SJSA1 (cell line): ENCODE measurements around the gene EML6. TPM values are rescaled to one million over a fixed set of nuclear protein-coding genes. Genes with fewer than 3 reads are reported as not detected.

ENCODE experiments used
- DNase-seq, 2 experiments: peaks; one replicate each; pipeline ENCODE4 v3.0.0-alpha.2; 2015 to 2020; ENCODE audit warnings: low spot score in 2 of 2, low read depth in 1 of 2
- H3K27ac ChIP-seq: fragments of 250-450 bp; sonication (Bioruptor Pico); 2 replicates; pipeline ENCODE4 v1.5.1; 2020; ENCODE audit warnings: mild to moderate bottlenecking, moderate library complexity
- H3K27me3 ChIP-seq: fragments of 250-450 bp; sonication (Bioruptor Pico); replicated peaks from 2 replicates; pipeline ENCODE4 v1.5.1; 2020; ENCODE audit warnings: mild to moderate bottlenecking, moderate library complexity
- H3K36me3 ChIP-seq: fragments of 250-450 bp; sonication (Bioruptor Pico); 2 replicates; pipeline ENCODE4 v1.5.1; 2020; ENCODE audit warnings: mild to moderate bottlenecking
- H3K4me1 ChIP-seq: fragments of 250-450 bp; sonication (Bioruptor Pico); replicated peaks from 2 replicates; pipeline ENCODE4 v1.6.1; 2021; ENCODE audit warnings: mild to moderate bottlenecking
- H3K4me3 ChIP-seq: fragments of 250-450 bp; sonication (Bioruptor Pico); 2 replicates; pipeline ENCODE4 v1.5.1; 2020; ENCODE audit warnings: mild to moderate bottlenecking
- H3K9me3 ChIP-seq: fragments of 250-450 bp; sonication (Bioruptor Pico); replicated peaks from 2 replicates; pipeline ENCODE4 v1.5.1; 2020; ENCODE audit warnings: mild to moderate bottlenecking
- total RNA-seq: library from RNA; depleted of rRNA; stranded (reverse); fragments of >200 nt; shearing (Covaris generic); gene quantifications from 2 replicates; pipeline ENCODE4 v1.2.3, GENCODE V29; 2014

EML6 gene
- total RNA-seq, 1 experiment from 2014 or later = 1.3 TPM

DNA sequence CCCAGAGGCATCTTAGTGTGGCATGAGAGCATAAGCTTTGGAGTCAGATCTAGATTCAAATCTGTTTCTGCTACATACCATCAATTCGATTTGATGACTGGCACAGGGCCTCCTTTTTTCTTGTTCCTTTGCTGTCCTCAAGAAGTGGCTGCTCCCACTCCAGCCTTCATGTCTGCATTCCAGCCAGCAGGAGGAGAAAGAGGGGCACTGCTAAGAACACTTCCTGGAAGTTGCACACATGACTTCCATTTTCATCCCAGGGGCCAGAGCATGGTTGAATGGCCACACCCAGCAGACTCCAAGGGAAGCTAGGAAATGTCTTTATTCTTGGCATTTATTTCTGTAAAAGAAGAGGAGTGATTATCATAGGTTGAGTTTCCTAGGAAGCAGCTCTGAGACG, 50.4 kb downstream of the EML6 start:
- no peaks in the 10 kb centered on the region for H3K36me3 ChIP-seq
- H3K4me3 ChIP-seq = no peak overlapping the region
- no peak for DNase-seq
- no peak overlapping the region for H3K27ac ChIP-seq
- no peaks in the 10 kb centered on the region; the same call in 1 of the 2 replicates for H3K9me3 ChIP-seq
- H3K27me3 ChIP-seq = no peaks in the 10 kb centered on the region
- H3K4me1 ChIP-seq = peaks cover 26% of the 10 kb centered on the region

DNA sequence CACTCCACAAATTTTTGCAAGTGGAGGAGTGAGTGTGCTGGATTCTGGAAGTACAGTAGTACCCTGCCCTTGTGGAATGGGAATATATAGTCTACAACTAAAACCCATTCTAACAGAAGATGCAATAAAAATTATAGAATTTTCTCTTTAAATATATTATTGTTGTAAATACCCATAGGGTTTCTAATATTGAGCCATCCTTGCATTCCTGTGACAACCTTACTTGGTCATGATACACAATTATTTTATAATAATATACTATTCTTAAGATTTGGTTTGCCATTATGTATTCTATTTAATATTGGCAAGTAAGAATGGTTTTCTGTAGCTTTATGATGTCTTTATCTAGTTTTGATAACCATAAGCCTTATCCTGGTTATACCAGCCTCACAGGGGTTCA, 52.2 kb downstream of the EML6 start:
- H3K9me3 ChIP-seq = no peaks in the 10 kb centered on the region; the same call in 1 of the 2 replicates
- peaks cover 23% of the 10 kb centered on the region for H3K4me1 ChIP-seq
- no peak overlapping the region for H3K4me3 ChIP-seq
- H3K27ac ChIP-seq = no peak overlapping the region
- no peaks in the 10 kb centered on the region for H3K36me3 ChIP-seq
- DNase-seq = no peak
- no peaks in the 10 kb centered on the region for H3K27me3 ChIP-seq

DNA sequence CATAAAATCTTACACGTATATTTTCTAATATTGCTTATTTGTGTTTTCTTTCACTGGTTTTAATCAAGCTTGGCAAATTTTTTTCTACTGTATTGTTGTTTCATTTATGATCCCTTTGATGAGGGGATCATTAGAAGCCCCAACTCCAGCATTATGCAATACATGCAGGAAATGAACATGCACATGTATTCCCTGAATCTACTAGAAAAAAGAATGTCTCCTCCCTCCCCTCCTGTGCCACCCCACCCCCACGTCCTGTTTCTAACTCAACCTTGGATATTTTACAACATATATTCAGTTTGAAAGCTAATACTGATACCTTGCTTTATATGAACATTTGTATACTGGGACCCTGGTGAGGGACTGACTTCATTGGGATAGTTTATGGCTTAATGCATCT, 53.0 kb downstream of the EML6 start:
- H3K4me3 ChIP-seq = no peak overlapping the region
- H3K36me3 ChIP-seq = no peaks in the 10 kb centered on the region
- H3K4me1 ChIP-seq = peaks cover 15% of the 10 kb centered on the region
- no peaks in the 10 kb centered on the region; the same call in 1 of the 2 replicates for H3K9me3 ChIP-seq
- H3K27ac ChIP-seq = no peak overlapping the region
- no peaks in the 10 kb centered on the region for H3K27me3 ChIP-seq
- no peak for DNase-seq

DNA sequence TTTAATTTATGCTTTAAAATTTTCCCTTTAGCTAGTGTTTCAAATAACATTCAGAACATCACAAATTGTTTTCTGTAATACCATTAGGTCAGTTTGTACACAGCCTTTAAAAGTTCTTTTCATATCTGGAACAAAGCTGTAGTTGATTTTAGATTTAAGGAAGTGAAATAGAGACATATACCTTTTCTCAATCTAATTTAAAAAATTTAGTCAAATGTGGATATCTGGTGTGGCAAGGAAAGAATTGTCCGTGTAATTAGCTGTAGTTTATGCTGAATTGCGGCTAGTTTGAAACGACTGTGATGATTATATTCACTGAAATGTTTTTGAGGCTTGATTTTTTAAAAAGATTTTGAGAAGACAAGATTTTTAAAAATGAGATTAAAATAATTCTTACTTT, 59.9 kb downstream of the EML6 start:
- Histone ChIP-seq H3K4me3 (no peak overlapping the region), H3K4me1 (no peaks in the 10 kb centered on the region), H3K9me3 (no peaks in the 10 kb centered on the region), H3K27me3 (no peaks in the 10 kb centered on the region; the same call in 1 of the 2 replicates), H3K27ac (no peak overlapping the region), H3K36me3 (no peaks in the 10 kb centered on the region)
- no peak for DNase-seq

DNA sequence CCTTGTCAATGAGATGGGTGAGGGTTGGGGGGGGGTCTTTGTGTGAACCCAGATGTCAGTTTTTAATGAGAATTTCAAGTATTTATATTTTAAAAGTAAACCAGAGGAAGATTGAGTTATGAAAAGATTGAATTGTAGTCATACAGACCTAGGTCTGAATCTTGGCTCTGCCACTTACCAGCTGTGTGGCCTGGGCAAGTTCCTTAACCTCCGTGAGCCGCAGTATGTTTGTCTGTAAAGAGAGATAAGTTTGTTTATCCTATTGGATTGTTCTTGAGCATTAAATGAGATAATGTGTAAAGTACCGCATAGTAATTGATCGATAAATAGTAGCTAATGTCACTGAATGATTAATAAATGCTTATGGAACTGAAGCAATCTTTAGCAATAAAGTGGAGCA, 63.8 kb downstream of the EML6 start:
- Histone ChIP-seq H3K4me3 (no peak overlapping the region), H3K4me1 (no peaks in the 10 kb centered on the region), H3K36me3 (no peaks in the 10 kb centered on the region), H3K27ac (no peak overlapping the region), H3K9me3 (no peaks in the 10 kb centered on the region), H3K27me3 (no peaks in the 10 kb centered on the region; the same call in none of the 2 replicates)
- no peak for DNase-seq

DNA sequence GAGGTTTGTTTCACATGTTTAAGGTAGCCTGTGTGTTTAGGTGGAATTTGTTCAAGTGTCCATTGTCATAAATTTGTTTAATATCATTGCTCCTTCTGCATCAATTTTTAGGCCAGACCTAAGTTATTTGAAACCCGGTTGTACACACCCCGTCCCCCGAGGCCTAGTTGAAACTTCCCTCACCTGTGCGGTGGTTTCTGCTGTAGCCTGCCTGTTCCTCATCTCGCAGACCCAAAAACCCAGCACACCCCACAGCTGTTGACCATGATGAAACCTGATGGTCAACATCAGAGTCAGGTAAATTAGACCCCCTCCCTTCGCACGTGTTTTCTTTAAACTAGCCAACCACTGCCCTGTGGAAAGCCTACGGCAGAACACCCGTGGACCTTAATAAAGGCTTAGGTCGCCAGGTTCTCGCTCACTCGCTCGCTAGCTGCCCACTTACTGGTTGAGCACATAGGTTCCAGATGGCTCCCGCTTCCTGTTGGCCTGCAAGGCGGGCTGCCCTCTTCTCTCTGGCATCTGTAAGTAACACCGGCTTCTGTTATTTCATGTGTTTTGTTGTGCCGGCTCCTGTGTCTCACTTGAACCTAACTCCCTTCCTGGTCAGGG, 64.4 kb downstream of the EML6 start:
- Histone ChIP-seq H3K27me3 (no peaks in the 10 kb centered on the region; the same call in none of the 2 replicates), H3K4me3 (no peak overlapping the region), H3K27ac (no peak overlapping the region), H3K9me3 (no peaks in the 10 kb centered on the region), H3K4me1 (no peaks in the 10 kb centered on the region), H3K36me3 (no peaks in the 10 kb centered on the region)
- DNase-seq = no peak

DNA sequence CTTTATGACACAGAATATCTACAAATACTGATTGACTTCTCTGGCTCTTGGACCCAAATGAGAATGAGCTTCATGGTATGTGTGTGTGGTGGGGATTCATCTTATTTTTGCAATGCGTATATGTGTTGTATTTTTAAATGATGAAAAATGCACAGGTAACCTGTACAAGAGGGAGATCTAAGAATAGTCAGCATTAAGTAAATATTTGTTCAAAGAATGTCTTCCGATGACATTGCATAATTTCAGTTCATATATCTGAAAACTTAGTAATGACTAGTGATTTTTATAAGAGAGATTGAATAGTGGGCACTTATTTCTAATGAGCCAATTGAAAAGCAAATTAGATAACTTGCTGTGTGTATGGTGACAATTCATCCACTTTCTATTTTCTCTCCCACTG, 66.4 kb downstream of the EML6 start:
- Histone ChIP-seq H3K9me3 (no peaks in the 10 kb centered on the region), H3K36me3 (no peaks in the 10 kb centered on the region), H3K4me3 (no peak overlapping the region), H3K4me1 (no peaks in the 10 kb centered on the region), H3K27me3 (no peaks in the 10 kb centered on the region; the same call in 1 of the 2 replicates), H3K27ac (no peak overlapping the region)
- no peak for DNase-seq

DNA sequence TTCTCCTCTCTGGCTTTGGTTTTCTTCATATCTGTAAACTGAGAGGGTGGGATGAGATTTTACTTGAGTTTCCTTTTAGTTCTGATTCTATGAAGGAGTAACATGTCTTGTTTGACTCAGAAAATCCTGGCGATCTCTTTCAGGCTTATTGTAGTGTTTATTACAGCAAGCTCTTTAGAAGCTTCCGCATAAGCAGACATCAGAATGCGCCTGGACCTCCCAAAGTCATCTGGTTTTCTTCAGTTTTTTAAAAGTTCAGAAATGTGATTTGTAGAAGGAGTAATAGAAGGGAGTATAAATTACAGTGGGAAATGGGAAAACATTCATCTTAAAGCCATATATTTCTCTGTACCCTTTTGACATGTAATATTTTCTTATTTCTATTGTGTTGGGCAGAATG, 68.4 kb downstream of the EML6 start:
- no peak overlapping the region for H3K4me3 ChIP-seq
- H3K4me1 ChIP-seq = no peaks in the 10 kb centered on the region
- no peaks in the 10 kb centered on the region for H3K9me3 ChIP-seq
- H3K27me3 ChIP-seq = no peaks in the 10 kb centered on the region; the same call in none of the 2 replicates
- no peak for DNase-seq
- no peak overlapping the region for H3K27ac ChIP-seq
- H3K36me3 ChIP-seq = no peaks in the 10 kb centered on the region

DNA sequence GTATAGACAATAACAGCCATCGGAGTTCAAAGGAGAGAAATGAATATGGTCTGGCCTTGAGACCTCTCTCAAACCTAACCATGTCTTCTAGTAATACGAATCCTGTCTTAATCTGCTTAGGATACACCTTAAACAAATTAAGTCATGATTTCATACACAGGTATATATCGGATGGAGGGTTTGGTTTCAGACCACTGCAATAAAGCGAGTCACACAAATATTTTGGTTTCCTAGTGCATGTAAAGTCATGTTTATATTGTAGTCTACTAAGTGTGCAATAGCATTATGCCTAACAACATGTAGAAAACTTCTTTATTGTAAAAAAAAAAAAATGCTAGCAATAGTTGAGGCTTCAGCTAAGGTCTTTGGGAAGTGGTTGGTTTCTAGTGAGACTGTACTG, 73.8 kb downstream of the EML6 start:
- Histone ChIP-seq H3K4me1 (no peaks in the 10 kb centered on the region), H3K27me3 (no peaks in the 10 kb centered on the region; the same call in none of the 2 replicates), H3K4me3 (no peak overlapping the region), H3K27ac (no peak overlapping the region), H3K9me3 (no peaks in the 10 kb centered on the region), H3K36me3 (no peaks in the 10 kb centered on the region)
- no peak for DNase-seq

DNA sequence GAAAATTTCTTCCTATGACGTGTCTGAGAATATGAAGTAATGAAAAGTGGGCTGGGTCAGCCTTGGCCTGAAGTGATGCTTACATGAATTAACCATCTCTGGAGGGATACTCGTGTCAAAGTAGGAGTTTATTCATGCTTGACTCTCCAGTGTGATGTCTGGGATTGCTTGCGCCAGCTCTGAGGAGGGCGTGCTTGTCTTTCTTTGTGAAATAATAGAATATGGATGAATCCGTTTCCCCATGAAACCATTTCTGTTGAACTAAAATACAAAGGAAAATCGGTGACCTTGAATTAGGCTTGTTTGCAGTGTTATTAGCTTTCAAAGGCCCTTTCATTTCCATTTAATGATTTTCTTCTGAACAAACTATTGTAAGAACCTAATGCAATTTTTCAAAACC, 77.9 kb downstream of the EML6 start:
- Histone ChIP-seq H3K36me3 (no peaks in the 10 kb centered on the region), H3K4me3 (no peak overlapping the region), H3K4me1 (no peaks in the 10 kb centered on the region), H3K27me3 (no peaks in the 10 kb centered on the region), H3K27ac (no peak overlapping the region), H3K9me3 (no peaks in the 10 kb centered on the region)
- DNase-seq = no peak

DNA sequence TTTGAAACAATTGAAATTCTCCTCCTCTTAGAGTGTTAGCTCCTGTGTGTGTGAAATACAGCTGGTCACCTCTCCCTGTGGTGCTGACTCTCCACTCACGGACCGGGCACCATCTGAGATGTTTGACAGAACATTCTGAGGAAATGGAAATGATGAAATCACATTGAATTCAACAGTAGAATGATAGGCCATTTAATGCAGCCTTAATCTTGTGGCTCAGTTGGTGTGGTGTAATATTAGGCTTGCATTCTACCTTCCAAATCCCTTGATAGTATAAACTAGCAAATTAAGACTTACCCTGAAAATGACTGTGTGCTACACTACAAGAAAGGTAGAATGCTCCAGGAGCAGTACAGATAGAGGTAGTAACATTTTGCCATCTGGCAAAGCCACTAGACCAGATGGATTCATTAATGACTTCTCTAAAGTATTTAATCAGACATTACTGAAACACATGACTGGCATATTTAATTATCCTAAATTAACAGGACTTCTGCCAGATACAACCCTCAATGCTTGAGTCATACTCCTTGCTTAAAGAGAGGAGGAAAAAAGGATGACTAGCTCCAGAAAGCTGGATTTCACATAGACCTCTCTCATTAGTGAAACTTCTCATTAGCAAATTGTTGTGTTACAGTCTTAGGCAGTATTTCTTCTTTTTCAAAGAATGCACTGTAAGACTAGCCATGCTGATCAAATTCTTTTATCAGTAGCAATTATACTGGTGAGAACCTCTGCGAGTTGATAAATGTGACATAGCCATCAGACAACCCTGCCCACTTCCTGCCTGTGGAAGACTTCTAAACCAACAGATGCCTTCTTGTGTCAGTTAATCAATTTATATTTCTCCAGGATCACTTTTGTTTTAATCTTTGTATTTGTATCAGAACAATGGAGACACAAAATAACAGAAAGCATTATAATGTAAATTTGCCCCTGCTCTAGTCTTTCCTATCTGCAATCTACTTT, 80.6 kb downstream of the EML6 start:
- DNase-seq = no peak
- H3K27me3 ChIP-seq = no peaks in the 10 kb centered on the region
- no peaks in the 10 kb centered on the region for H3K9me3 ChIP-seq
- H3K4me3 ChIP-seq = no peak overlapping the region
- H3K36me3 ChIP-seq = no peaks in the 10 kb centered on the region
- no peak overlapping the region for H3K27ac ChIP-seq
- no peaks in the 10 kb centered on the region for H3K4me1 ChIP-seq

DNA sequence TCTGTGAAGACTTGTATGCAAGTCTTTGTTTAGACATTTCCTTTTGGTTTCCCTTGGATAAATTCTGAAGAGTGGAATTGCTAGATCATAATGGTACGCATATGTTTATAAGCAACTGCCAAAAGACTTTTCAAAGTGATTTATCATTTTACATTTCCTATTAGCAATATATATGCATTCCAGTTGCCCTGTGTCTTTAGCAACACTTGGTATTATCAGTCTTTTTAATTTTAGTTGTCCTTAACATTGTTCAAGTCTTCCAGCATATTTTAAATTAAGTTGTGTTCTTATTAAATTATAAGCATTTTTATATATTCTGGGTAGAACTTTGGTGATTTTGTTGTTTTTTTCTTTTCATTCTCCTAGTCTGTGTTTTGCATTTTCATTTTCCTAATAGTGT, 81.8 kb downstream of the EML6 start:
- Histone ChIP-seq H3K4me3 (no peak overlapping the region), H3K27me3 (no peaks in the 10 kb centered on the region), H3K27ac (no peak overlapping the region), H3K4me1 (no peaks in the 10 kb centered on the region), H3K9me3 (no peaks in the 10 kb centered on the region), H3K36me3 (no peaks in the 10 kb centered on the region)
- DNase-seq = no peak

DNA sequence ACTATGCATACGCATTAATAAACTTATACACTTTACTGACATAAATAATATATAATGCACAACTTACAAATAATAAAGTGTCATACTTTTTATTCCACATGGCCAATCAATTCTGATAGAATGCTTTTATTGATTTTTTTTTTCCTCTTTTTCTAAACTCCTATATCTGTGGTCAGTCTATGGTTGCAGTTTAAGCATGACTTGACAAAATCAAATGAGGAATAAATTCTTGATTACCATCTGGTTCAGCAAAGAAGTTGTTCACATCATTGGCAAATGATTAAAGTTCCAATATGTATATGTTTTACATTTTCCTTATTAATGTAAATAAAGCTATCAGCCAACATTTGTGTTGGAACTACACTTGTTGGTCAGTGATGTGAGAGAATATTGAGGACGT, 83.5 kb downstream of the EML6 start:
- DNase-seq = no peak
- Histone ChIP-seq H3K4me3 (no peak overlapping the region), H3K27ac (no peak overlapping the region), H3K4me1 (no peaks in the 10 kb centered on the region), H3K36me3 (no peaks in the 10 kb centered on the region), H3K9me3 (no peaks in the 10 kb centered on the region), H3K27me3 (no peaks in the 10 kb centered on the region)

DNA sequence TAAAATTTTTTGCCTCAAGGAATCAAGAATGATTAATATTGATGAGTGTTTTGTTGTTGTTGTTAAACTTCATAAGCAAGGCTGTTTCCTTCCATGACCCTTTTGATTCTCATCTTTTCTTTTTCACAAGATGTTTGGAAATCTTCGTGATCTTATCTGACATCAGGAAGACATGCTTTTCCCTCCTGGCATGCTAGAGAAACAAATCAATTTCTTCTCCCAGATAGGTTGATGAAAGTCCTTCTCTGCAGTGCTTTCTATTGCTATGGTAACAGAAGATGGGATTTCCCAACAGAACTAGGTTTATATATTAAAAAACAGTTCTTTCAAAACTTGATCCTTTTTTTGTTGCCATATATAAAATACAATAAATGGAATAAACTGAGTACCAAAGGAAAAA, 85.2 kb downstream of the EML6 start:
- no peak overlapping the region for H3K27ac ChIP-seq
- no peaks in the 10 kb centered on the region for H3K4me1 ChIP-seq
- H3K36me3 ChIP-seq = no peaks in the 10 kb centered on the region
- no peak for DNase-seq
- H3K9me3 ChIP-seq = no peaks in the 10 kb centered on the region
- H3K4me3 ChIP-seq = no peak overlapping the region
- H3K27me3 ChIP-seq = no peaks in the 10 kb centered on the region
